Measurements from ENCODE around the gene LRRC8E.

LRRC8E gene

DNA sequence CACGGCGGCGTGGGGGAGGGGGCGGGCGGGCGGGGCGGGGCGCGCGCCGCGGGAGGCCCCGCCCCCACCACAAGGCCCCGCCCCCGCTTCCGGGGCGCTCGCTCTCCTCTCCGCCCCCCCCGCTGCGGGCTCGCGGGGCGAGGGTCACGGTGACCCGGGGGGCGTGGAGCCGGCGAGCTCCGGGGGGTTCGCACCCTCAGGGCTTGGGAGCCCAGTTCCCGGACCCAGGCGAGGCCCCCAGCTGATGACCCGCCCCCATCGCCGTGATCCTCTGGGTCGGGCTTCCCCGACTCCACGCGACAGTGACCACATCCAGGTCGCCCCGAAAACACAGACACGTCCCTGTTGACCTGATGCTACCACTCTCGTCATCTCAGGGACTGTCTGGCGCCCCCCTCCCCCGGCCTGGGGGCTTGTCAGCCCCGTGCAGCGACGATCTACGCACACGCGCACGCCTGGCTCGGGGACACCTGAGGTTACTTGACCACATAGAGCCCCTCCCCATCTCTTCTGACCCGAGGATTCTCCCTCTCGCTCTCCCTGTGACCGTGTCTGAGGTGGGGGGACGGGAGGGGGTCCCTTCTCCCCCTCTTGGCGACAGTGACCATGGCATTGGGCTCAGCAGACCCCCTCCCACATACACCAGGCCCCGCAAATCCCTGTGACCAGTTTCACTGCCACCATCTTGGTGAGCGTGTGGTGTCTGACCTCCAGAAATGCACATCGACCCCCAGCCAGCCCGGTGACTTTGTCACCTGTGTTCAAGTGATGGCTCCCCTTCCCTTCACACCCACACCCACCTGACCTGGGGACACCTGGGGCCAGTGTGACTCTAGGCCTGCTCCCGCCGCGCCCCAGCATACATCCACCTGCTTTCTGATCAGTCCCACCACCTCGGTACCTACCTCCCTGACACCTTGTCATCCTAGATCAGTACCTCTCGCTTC is 16.0 kb downstream of the LRRC8E start:
- DNase-seq (ENCODE audit: low read depth, low spot score) = peak; percentile 15
- peak overlapping the region; percentile 91 for H3K4me3 ChIP-seq (ENCODE audit: low read depth, low read length)
- in situ Hi-C loops (cut with HindIII; ENCODE audit: low sequenced_read_pairs) = no loop called here
- TF ChIP-seq, protein P1, sequence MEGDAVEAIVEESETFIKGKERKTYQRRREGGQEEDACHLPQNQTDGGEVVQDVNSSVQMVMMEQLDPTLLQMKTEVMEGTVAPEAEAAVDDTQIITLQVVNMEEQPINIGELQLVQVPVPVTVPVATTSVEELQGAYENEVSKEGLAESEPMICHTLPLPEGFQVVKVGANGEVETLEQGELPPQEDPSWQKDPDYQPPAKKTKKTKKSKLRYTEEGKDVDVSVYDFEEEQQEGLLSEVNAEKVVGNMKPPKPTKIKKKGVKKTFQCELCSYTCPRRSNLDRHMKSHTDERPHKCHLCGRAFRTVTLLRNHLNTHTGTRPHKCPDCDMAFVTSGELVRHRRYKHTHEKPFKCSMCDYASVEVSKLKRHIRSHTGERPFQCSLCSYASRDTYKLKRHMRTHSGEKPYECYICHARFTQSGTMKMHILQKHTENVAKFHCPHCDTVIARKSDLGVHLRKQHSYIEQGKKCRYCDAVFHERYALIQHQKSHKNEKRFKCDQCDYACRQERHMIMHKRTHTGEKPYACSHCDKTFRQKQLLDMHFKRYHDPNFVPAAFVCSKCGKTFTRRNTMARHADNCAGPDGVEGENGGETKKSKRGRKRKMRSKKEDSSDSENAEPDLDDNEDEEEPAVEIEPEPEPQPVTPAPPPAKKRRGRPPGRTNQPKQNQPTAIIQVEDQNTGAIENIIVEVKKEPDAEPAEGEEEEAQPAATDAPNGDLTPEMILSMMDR (IDR thresholded peaks at IDR 0.05; ENCODE audit: low read depth, low read length) = no peak

DNA sequence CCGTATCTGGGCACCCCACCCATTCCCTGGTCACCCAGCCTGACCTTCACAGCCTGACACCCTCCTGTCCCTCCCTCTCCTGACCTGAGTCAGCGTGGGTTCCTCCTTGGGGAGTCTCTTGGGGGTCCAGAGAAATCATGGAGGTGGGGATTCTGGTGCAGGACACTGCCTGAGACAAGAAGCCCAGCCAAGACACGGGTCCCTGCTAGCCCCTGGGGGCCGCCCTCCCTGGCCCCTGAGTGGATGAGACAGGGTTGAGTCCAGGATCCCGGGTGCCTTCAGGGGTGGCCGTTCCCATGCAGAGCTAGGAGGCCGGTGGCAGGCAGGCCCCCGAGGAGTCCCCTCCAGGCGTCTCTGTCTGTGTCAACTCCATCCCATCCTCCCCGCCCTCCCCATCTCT is 17.0 kb downstream of the LRRC8E start:
- no peak overlapping the region for H3K4me3 ChIP-seq (ENCODE audit: low read depth, low read length)

DNA sequence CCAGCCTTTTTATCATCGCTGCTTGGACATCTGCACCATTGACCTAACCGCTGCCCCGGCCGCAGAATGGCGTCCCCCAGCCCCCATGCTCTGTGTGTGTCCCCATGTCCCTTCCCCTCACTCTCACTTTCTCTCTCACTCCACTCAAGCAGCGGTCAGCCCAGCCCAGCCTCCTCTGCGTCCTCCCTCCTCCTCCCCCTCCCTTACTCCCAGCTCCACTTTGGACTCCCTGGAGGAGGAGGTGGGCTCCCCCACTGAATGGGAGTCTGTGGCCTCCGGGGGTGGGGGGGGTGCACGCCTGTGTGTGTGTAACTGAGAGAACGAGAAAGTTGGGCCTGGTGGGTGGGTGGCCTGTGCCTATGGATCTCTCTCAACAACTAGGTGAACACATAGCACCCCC is 17.5 kb downstream of the LRRC8E start:
- TF ChIP-seq, protein P1 (IDR thresholded peaks at IDR 0.05; ENCODE audit: low read depth, low read length) = no peak
- in situ Hi-C loops (cut with HindIII; ENCODE audit: low sequenced_read_pairs) = no loop called here
- DNase-seq (ENCODE audit: low read depth, low spot score) = no peak
- no peak overlapping the region for H3K4me3 ChIP-seq (ENCODE audit: low read depth, low read length)

More for the DNA sequence above, 17.0 kb downstream of the LRRC8E start:
- in situ Hi-C loops (cut with HindIII; ENCODE audit: low sequenced_read_pairs) = no loop called here
- TF ChIP-seq, protein P1 (IDR thresholded peaks at IDR 0.05; ENCODE audit: low read depth, low read length) = no peak
- DNase-seq (ENCODE audit: low read depth, low spot score) = no peak

DNA sequence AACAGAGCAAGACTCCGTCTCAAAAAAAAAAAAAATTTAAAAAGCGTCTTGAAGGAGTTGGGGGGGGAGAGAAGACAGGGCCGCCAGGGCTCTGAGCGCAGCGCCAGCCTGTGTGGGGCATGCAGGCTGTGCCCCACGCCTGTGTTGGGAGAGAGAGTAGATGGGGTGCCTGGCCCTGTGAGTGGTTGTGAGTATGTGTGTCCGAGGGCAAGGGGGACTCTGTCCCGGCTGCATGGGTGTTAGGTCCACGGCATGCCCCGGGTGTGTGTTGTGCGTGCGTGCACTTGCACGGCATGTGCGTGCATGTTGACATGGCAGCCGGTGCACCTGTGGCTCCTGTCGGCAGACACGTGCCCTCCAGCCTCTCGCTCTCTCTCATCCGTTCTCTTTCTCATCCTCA is 18.8 kb downstream of the LRRC8E start:
- no peak for DNase-seq (ENCODE audit: low read depth, low spot score)
- H3K4me3 ChIP-seq (ENCODE audit: low read depth, low read length) = no peak overlapping the region
- in situ Hi-C loops (cut with HindIII; ENCODE audit: low sequenced_read_pairs) = no loop called here
- TF ChIP-seq, protein P1 (IDR thresholded peaks at IDR 0.05; ENCODE audit: low read depth, low read length) = no peak

DNA sequence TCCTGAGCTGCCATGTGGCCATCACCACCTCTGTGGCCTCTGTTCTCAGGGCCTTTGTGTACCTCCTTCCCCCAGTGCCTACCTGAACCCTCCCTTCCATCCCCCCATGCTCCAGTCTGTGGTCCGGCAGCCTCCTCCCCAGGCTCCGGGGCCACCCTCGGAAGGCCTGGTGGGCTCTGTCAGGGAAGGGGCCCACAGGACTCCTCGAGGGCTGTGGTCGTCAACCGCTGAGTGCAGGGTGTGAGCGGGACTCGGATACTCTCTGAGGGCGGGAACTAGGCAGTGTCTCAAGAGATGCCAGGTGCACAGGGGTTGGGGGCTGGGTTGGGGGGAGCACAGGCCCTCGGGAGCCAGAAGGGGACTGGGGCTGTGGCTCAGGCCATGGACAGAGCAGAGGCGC is 19.2 kb downstream of the LRRC8E start:
- DNase-seq (ENCODE audit: low read depth, low spot score) = no peak
- in situ Hi-C loops (cut with HindIII; ENCODE audit: low sequenced_read_pairs) = no loop called here
- no peak overlapping the region for H3K4me3 ChIP-seq (ENCODE audit: low read depth, low read length)
- TF ChIP-seq, protein P1 (IDR thresholded peaks at IDR 0.05; ENCODE audit: low read depth, low read length) = no peak

DNA sequence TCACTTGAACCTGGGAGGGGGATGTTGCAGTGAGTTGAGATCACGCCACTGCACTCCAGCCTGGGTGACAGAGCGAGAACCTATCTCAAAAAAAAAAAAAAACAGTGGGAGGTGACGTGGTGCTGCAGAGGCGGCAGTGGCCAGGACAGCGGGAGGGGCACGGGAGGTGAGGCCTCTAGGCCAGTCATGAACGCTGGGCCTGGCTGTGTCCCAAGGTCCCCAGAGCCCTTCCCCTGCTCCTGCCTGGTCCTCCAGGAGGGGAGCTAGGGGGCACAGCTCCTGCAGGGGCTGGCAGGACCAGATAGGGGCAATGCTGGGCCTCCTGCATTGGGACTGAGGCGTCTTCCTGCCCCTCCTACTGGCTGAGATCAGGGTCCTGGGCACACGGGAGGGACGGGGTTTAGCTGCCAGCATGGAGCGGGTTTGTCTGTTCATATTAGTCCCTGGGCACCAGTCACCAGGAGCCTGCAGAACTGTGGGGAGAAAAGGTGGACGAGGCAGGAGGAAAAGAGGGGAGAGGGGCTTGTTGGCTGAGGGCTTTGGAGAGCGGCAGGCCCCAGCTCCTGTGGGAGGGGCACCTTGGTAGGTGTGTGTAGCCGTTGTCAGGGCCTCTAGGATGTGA is 19.9 kb downstream of the LRRC8E start:
- DNase-seq (ENCODE audit: low read depth, low spot score) = no peak
- in situ Hi-C loops (cut with HindIII; ENCODE audit: low sequenced_read_pairs) = no loop called here
- TF ChIP-seq, protein P1 (IDR thresholded peaks at IDR 0.05; ENCODE audit: low read depth, low read length) = no peak
- H3K4me3 ChIP-seq (ENCODE audit: low read depth, low read length) = no peak overlapping the region

All from astrocyte of the spinal cord (primary cell).